SU-DHL-6 (cell line): Measurements from ENCODE around the gene P2RX3.

Experiments used
- CTCF ChIP-seq: fragments of 200-600 bp; sonication (generic); IDR thresholded peaks from one replicate; pipeline ENCODE4 v1.5.1; 2017; ENCODE audit warnings: antibody characterized with exemption, mild to moderate bottlenecking, low read length, moderate library complexity; ENCODE audit not compliant: insufficient read depth, poor library complexity, severe bottlenecking
- EZH2phosphoT487 ChIP-seq: fragments of 200-600 bp; sonication (generic), shearing (Covaris generic); conservative IDR thresholded peaks from 2 replicates; pipeline ENCODE4 v1.6.1; 2018; ENCODE audit warnings: mild to moderate bottlenecking, antibody characterized with exemption, low read length, moderate library complexity, mixed read lengths

GRCh38 chr11:57349491-57350274 lies 11.5 kb downstream of the P2RX3 start:
- peak; percentile 79 for TF ChIP-seq CTCF
- no peak for TF ChIP-seq EZH2phosphoT487
